Right forelimb (tissue), 1 donor: ENCODE data around the gene CBR1.

ENCODE experiments used
- DNase-seq: peaks from one replicate; pipeline ENCODE4 v3.0.0-alpha.2; 2018

The CBR1 gene

GRCh38 chr21:36120304-36120888, 50.6 kb downstream of the CBR1 start:
- no peak for DNase-seq
